ENCODE measurements around the gene KLF15.

GRCh38 chr3:126399756-126400155 is 42.5 kb upstream of the KLF15 start:
- TF ChIP-seq CTCF (IDR thresholded peaks at IDR 0.05) (no peak), ZFX (IDR thresholded peaks at IDR 0.05; ENCODE audit: borderline replicate concordance) (no peak)

All from 22Rv1 (cell line).